PFSK-1 (cell line): ENCODE measurements around the gene MRPL47.

ENCODE experiments used
- FOXP2 ChIP-seq: optimal IDR thresholded peaks from 2 replicates; pipeline ENCODE3; 2011; ENCODE audit warnings: borderline replicate concordance, control low read depth, inconsistent platforms; ENCODE audit not compliant: insufficient read depth; ENCODE audit errors: extremely low read length, extremely low read depth
- POLR2AphosphoS5 ChIP-seq: IDR thresholded peaks from 2 replicates; pipeline ENCODE4 v1.6.1; 2012; ENCODE audit warnings: low read depth, mild to moderate bottlenecking, control low read depth, low read length, moderate library complexity
- REST ChIP-seq, 2 experiments: IDR thresholded peaks; 2 replicates each; pipeline versions ENCODE4 v1.6.1 to v1.8.0; 2011 to 2012; ENCODE audit warnings: low read depth in 2 of 2, low read length in 2 of 2, control low read depth in 1 of 2, inconsistent platforms in 1 of 2, mild to moderate bottlenecking in 1 of 2, moderate library complexity in 1 of 2; ENCODE audit not compliant: insufficient read depth in 1 of 2
- SIN3A ChIP-seq: IDR thresholded peaks from 2 replicates; pipeline ENCODE4 v1.6.1; 2012; ENCODE audit warnings: mild to moderate bottlenecking, low read length, moderate library complexity, borderline replicate concordance; ENCODE audit not compliant: insufficient read depth
- TAF1 ChIP-seq: IDR thresholded peaks from 2 replicates; pipeline ENCODE4 v1.6.1; 2012; ENCODE audit warnings: low read length, control low read depth, borderline replicate concordance; ENCODE audit not compliant: insufficient read depth

- TF ChIP-seq POLR2AphosphoS5 (no peak), REST (IDR thresholded peaks at IDR 0.05; ENCODE audit: insufficient read depth in 1 of 2, low read depth in 2 of 2, low read length in 2 of 2) (no peak), TAF1 (no peak), SIN3A (no peak), FOXP2 (no peak)
Observed at GRCh38 chr3:179622023-179622422, 17.6 kb upstream of the MRPL47 start.
